Measurements from ENCODE around the gene EDIL3. TPM values are rescaled to one million over a fixed set of nuclear protein-coding genes. Genes with fewer than 3 reads are reported as not detected.

Gene EDIL3
- total and polyA plus RNA-seq, 2 of the 8 experiments (the other 6 are each of a cell fraction or from before 2014, with no cell fraction given) = 14.7 to 47.2 TPM

- no peak overlapping the region for H3K27ac ChIP-seq (ENCODE audit: low read depth, low read length)
- H3K23ac ChIP-seq (ENCODE audit: insufficient read length) = no peak overlapping the region
- no peak overlapping the region for H2AK5ac ChIP-seq (ENCODE audit: low read depth, low read length)
- H3K27me3 ChIP-seq (replicated peaks in 1 of 4; ENCODE audit: control insufficient read depth in 3 of 4, extremely low read depth in 1 of 4, insufficient read depth in 3 of 4, low read length in 3 of 4) = no peaks in the 10 kb centered on the region
- H3K4me2 ChIP-seq (ENCODE audit: insufficient read depth in 1 of 2, low read depth in 2 of 2, low read length in 2 of 2) = no peak overlapping the region
- peaks cover 0 to 2% of the 10 kb centered on the region in 2 experiments for H4K20me1 ChIP-seq (replicated peaks in 1 of 2; ENCODE audit: control insufficient read depth in 1 of 2, insufficient read depth in 2 of 2, low read length in 2 of 2)
- no peak overlapping the region for H2BK20ac ChIP-seq (ENCODE audit: low read length)
- no peak overlapping the region for H2AFZ ChIP-seq (ENCODE audit: low read length)
- no peak for DNase-seq (ENCODE audit: low read depth in 1 of 2, low spot score in 2 of 2)
- H2BK12ac ChIP-seq (ENCODE audit: low read depth, low read length) = no peak overlapping the region
- no peak overlapping the region for H3K9ac ChIP-seq (replicated peaks in 1 of 4; ENCODE audit: extremely low read depth in 1 of 4, low read depth in 3 of 4, low read length in 3 of 4)
- H4K8ac ChIP-seq (ENCODE audit: extremely low read depth, insufficient read depth, low read length) = no peak overlapping the region
- ChIA-PET POLR2A (ENCODE audit: partially characterized antibody) (no interaction called here), CTCF (ENCODE audit: partially characterized antibody) (interaction anchor here (1.4 kb wide), 1 partner anchor 65 kb away, joined by 5 read pairs; no protein-coding TSS in a partner anchor)
- no peak overlapping the region for H4K5ac ChIP-seq (ENCODE audit: insufficient read length, low read depth, low read length)
- no peak for FAIRE-seq
- H3K18ac ChIP-seq (ENCODE audit: extremely low read depth, low read length) = no peak overlapping the region
- H3K79me1 ChIP-seq (ENCODE audit: low read depth, low read length) = no peaks in the 10 kb centered on the region
- no peak overlapping the region for H2BK120ac ChIP-seq (replicated peaks; ENCODE audit: low read depth, low read length)
- WGBS, 2 experiments (ENCODE audit: extremely low coverage in 1 of 2, insufficient coverage in 1 of 2, insufficient read length in 1 of 2, insufficient replicate concordance in 2 of 2, low coverage in 1 of 2, low lambda C conversion rate in 2 of 2, missing lambda C conversion rate in 1 of 2) = 93% methylated on average over 9 of the region's 9 CpGs; no CpG with 5 or more reads in 1 of the 2 experiments
- H3K36me3 ChIP-seq (ENCODE audit: control insufficient read depth in 2 of 4, insufficient read depth in 4 of 4, low read length in 3 of 4) = no peaks in the 10 kb centered on the region
- H3K4me1 ChIP-seq (replicated peaks in 1 of 4; ENCODE audit: control insufficient read depth in 3 of 4, insufficient read depth in 4 of 4, low read length in 3 of 4) = peaks cover 0 to 4% (median 0%) of the 10 kb centered on the region in 4 experiments; a peak in 1 of 7 replicates
- H3K79me2 ChIP-seq (ENCODE audit: control insufficient read depth in 1 of 2, insufficient read depth in 2 of 2, low read length in 2 of 2) = no peaks in the 10 kb centered on the region
- H3K9me3 ChIP-seq (ENCODE audit: insufficient read depth in 2 of 2, low read depth in 1 of 2, low read length in 1 of 2) = no peaks in the 10 kb centered on the region
- no peak overlapping the region for H3K4ac ChIP-seq (replicated peaks; ENCODE audit: insufficient read length, low read depth, low read length)
- H3K56ac ChIP-seq (replicated peaks; ENCODE audit: insufficient read length, low read depth, low read length) = no peak overlapping the region
- no peak overlapping the region for H3K4me3 ChIP-seq (ENCODE audit: extremely low read depth in 1 of 4, insufficient read depth in 2 of 4, low read depth in 3 of 4, low read length in 4 of 4)
- peaks cover 2% of the 10 kb centered on the region; the same call in 1 of the 2 replicates for H3K23me2 ChIP-seq (ENCODE audit: low read depth, low read length)
- no peak overlapping the region for H4K91ac ChIP-seq (replicated peaks; ENCODE audit: insufficient read length, low read length)
- H2BK15ac ChIP-seq (ENCODE audit: low read length) = no peak overlapping the region
- no peak overlapping the region for H2BK5ac ChIP-seq (ENCODE audit: low read depth, low read length)
- no peak overlapping the region for H3K14ac ChIP-seq (ENCODE audit: insufficient read length)
- no peak for TF ChIP-seq TCF12 (IDR thresholded peaks at IDR 0.05; ENCODE audit: low read depth, low read length)
- no peak for TF ChIP-seq ZNF274 (IDR thresholded peaks at IDR 0.05; ENCODE audit: borderline replicate concordance, extremely low read depth, low read length)
- no peak for TF ChIP-seq TEAD4 (IDR thresholded peaks at IDR 0.05; ENCODE audit: low read depth, low read length)
- TF ChIP-seq CBX8 (IDR thresholded peaks at IDR 0.05; ENCODE audit: borderline replicate concordance, low read depth, low read length) = no peak
- no peak for TF ChIP-seq EP300 (IDR thresholded peaks at IDR 0.05; ENCODE audit: borderline replicate concordance in 1 of 2, low read depth in 2 of 2, low read length in 2 of 2)
- no peak for TF ChIP-seq SIN3A (conservative IDR thresholded peaks at IDR 0.05 in 1 of 2, IDR thresholded peaks at IDR 0.05 in 1 of 2; ENCODE audit: low read depth in 1 of 2, low read length in 2 of 2)
- no peak for TF ChIP-seq ATF2 (IDR thresholded peaks at IDR 0.05; ENCODE audit: low read length)
- no peak for TF ChIP-seq PHF8 (conservative IDR thresholded peaks at IDR 0.05; ENCODE audit: low read depth, low read length)
- TF ChIP-seq POU5F1 (IDR thresholded peaks at IDR 0.05; ENCODE audit: low read depth, low read length) = no peak
- TF ChIP-seq RNF2 (IDR thresholded peaks at IDR 0.05; ENCODE audit: borderline replicate concordance, low read depth, low read length, missing control alignments, poor library complexity, severe bottlenecking) = no peak
These were observed 393.0 kb downstream of the EDIL3 start for GRCh38 chr5:83991566-83992224.

All from H1 (cell line).